Mononuclear cell (primary cell): ENCODE data around the gene MON1A. TPM values are rescaled to one million over a fixed set of nuclear protein-coding genes. Genes with fewer than 3 reads are reported as not detected.

Source experiments
- H3K27me3 ChIP-seq: 2 replicates; pipeline ENCODE4 v1.6.0; 2011; ENCODE audit warnings: low read length, control low read depth; ENCODE audit not compliant: insufficient read depth
- H3K4me1 ChIP-seq: 2 replicates; pipeline ENCODE4 v1.5.1; 2011; ENCODE audit warnings: mild to moderate bottlenecking, low read length, control low read depth; ENCODE audit not compliant: insufficient read depth
- H3K4me3 ChIP-seq: 2 replicates; pipeline ENCODE4 v1.5.1; 2011; ENCODE audit warnings: mild to moderate bottlenecking, low read length, moderate library complexity
- H3K9me3 ChIP-seq: 2 replicates; pipeline ENCODE4 v1.5.1; 2011; ENCODE audit warnings: low read depth, mild to moderate bottlenecking, control low read depth, low read length
- total RNA-seq: library from RNA; depleted of rRNA; stranded (reverse); fragments of >200 nt; gene quantifications from one replicate; pipeline ENCODE4 v1.2.3, GENCODE V29; 2012

The MON1A gene
- total RNA-seq, 1 donor, result 0.73 TPM

- Histone ChIP-seq H3K4me3 (no peak overlapping the region), H3K4me1 (no peaks in the 10 kb centered on the region), H3K9me3 (no peaks in the 10 kb centered on the region), H3K27me3 (no peaks in the 10 kb centered on the region)
Measured at GRCh38 chr3:49882166-49882565, 47.4 kb downstream of the MON1A start.

GRCh38 chr3:49880581-49881315, 48.9 kb downstream of the MON1A start:
- Histone ChIP-seq H3K27me3 (no peaks in the 10 kb centered on the region), H3K4me3 (no peak overlapping the region), H3K4me1 (no peaks in the 10 kb centered on the region), H3K9me3 (no peaks in the 10 kb centered on the region)

GRCh38 chr3:49879721-49880120, 49.9 kb downstream of the MON1A start:
- Histone ChIP-seq H3K4me1 (no peaks in the 10 kb centered on the region), H3K9me3 (no peaks in the 10 kb centered on the region)

GRCh38 chr3:49878686-49879085, 50.9 kb downstream of the MON1A start:
- no peaks in the 10 kb centered on the region for H3K27me3 ChIP-seq
- H3K9me3 ChIP-seq, result no peaks in the 10 kb centered on the region
- H3K4me1 ChIP-seq, result no peaks in the 10 kb centered on the region
- no peak overlapping the region for H3K4me3 ChIP-seq

More at GRCh38 chr3:49879721-49880120, 49.9 kb downstream of the MON1A start:
- no peaks in the 10 kb centered on the region for H3K27me3 ChIP-seq
- no peak overlapping the region for H3K4me3 ChIP-seq

GRCh38 chr3:49877716-49878115, 51.9 kb downstream of the MON1A start:
- no peaks in the 10 kb centered on the region for H3K27me3 ChIP-seq

DNA sequence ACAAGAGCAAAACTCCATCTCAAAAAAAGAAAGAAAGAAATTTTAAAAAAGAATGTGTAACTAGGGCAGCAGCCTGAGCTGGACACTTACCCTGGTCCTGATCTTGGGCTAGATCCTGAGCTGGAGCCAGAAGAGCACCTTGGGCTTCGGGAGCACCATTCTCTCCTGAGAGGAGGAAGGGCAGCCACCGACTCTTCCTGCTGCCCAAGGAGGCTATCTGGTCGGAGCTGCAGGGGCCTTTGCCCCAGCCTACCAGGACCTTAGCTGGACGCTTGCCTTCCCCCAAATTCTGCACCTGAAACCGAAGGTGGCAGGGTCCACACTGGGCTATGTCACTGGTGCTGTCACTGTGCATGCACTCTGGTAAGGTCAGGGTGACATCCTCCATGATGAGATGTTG, 53.0 kb downstream of the MON1A start:
- H3K9me3 ChIP-seq, result no peaks in the 10 kb centered on the region
- no peaks in the 10 kb centered on the region for H3K27me3 ChIP-seq
- H3K4me3 ChIP-seq, result no peak overlapping the region
- H3K4me1 ChIP-seq, result no peaks in the 10 kb centered on the region

More at GRCh38 chr3:49877716-49878115, 51.9 kb downstream of the MON1A start:
- Histone ChIP-seq H3K4me3 (no peak overlapping the region), H3K4me1 (no peaks in the 10 kb centered on the region), H3K9me3 (no peaks in the 10 kb centered on the region)

- H3K27me3 ChIP-seq, result peaks cover 19% of the 10 kb centered on the region
- H3K4me3 ChIP-seq, result no peak overlapping the region
- peaks cover 7% of the 10 kb centered on the region for H3K4me1 ChIP-seq
- no peaks in the 10 kb centered on the region for H3K9me3 ChIP-seq
Measured at GRCh38 chr3:49873623-49874022, 56.0 kb downstream of the MON1A start.

DNA sequence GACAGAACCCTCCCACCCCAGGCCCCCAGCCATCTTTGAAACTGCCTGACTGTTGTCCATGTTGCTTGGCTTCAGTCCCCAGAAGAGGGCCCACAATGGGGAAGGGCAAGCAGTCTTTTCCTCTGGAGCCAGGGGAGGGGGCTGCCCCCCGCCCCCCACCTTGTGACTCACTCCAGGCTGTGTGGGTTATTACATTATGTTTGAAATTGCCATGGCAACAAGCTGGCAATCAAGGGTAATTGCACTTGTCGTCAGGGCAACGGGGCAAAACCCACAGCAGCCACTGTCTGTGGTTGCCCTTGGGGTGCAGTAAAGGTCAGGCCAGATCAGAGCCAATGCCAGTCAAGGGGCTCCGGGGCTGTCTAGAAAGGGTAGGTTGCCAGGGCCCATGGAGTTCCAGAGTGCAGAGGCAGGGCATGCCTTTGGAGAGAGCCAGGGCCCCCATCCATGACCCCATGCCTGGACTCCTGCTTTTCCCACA, 56.8 kb downstream of the MON1A start:
- peaks cover 7% of the 10 kb centered on the region for H3K4me1 ChIP-seq
- no peak overlapping the region for H3K4me3 ChIP-seq
- H3K9me3 ChIP-seq, result no peaks in the 10 kb centered on the region
- H3K27me3 ChIP-seq, result peaks cover 27% of the 10 kb centered on the region

DNA sequence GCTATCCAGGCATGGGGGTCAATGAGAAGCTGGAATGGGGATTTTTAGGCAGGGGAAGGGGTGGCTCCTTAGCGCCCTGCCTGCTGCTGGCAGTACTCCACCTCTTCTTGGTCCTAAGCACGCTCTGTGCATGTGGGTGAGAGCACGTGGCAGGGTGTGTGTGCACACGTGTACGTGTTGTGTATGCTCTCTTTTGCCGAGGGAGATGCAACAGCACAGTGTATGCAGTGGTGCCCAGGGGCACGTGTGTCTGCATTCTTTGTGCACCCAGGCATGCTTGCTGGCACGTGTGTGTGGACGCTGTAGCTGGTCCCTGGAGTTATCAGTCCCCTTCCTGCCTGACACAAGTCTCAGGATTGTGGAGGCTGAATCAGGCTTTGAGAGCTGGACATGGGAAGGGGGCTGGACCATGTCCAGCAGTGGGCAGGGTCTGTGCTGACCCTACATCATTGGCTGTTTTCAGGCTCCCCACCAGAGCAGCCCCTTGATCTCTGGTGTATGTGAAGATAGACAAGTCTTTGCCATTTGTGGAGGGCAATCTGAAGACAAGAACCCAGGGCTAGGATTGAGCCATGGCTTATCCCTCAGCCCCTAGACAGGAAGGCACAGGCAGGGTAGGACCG, 58.0 kb downstream of the MON1A start:
- H3K27me3 ChIP-seq, result peaks cover 28% of the 10 kb centered on the region
- no peaks in the 10 kb centered on the region for H3K9me3 ChIP-seq

GRCh38 chr3:49869525-49870126, 60.0 kb downstream of the MON1A start, which contains the start of gene CAMKV:
TSS of gene CAMKV (minus strand) at chr3:49869906. CDS start at chr3:49862388, 7,518 bp downstream.
- Histone ChIP-seq H3K9me3 (no peaks in the 10 kb centered on the region), H3K4me3 (no peak within 1 kb of the TSS), H3K27me3 (peaks cover 30% of the 10 kb centered on the region), H3K4me1 (peaks cover 7% of the 10 kb centered on the region)

More for the DNA sequence above, 58.0 kb downstream of the MON1A start:
- no peak overlapping the region for H3K4me3 ChIP-seq
- H3K4me1 ChIP-seq, result peaks cover 7% of the 10 kb centered on the region

- peaks cover 7% of the 10 kb centered on the region for H3K4me1 ChIP-seq
- no peak overlapping the region for H3K4me3 ChIP-seq
- H3K27me3 ChIP-seq, result peaks cover 30% of the 10 kb centered on the region
- no peaks in the 10 kb centered on the region for H3K9me3 ChIP-seq
Measured at GRCh38 chr3:49868862-49869466, 60.6 kb downstream of the MON1A start.

GRCh38 chr3:49867871-49868321, 61.7 kb downstream of the MON1A start:
- Histone ChIP-seq H3K9me3 (no peaks in the 10 kb centered on the region), H3K4me1 (peaks cover 7% of the 10 kb centered on the region), H3K27me3 (peaks cover 30% of the 10 kb centered on the region), H3K4me3 (no peak overlapping the region)

DNA sequence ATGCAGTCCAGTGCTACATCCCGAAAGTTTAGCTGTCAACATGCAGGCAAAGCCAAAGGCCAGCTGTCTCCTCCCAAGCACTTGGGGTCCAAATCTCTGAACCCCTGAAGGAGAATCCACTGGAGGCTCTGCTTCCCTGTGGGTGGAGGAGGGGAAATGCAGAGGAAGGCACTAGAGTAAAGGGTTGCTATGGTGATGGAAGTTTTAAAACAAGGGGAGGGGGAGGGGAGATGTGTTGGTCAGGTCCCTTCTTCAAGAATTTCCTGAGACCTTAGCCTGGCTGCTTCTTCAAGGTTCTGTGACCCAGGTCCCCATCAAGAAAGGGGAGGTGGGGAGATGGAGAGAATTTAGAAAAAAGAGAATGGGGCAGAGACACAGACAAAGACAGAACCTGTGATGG, 62.2 kb downstream of the MON1A start:
- Histone ChIP-seq H3K27me3 (peaks cover 30% of the 10 kb centered on the region), H3K4me3 (no peak overlapping the region), H3K4me1 (peaks cover 7% of the 10 kb centered on the region), H3K9me3 (no peaks in the 10 kb centered on the region)

GRCh38 chr3:49865198-49865784, 64.3 kb downstream of the MON1A start:
- peaks cover 7% of the 10 kb centered on the region for H3K4me1 ChIP-seq
- H3K27me3 ChIP-seq, result peaks cover 24% of the 10 kb centered on the region
- H3K9me3 ChIP-seq, result no peaks in the 10 kb centered on the region
- H3K4me3 ChIP-seq, result no peak overlapping the region
